ENCODE results near the gene PIP4P1.

Gene PIP4P1

GRCh38 chr14:20435582-20436362 is 25.5 kb downstream of the PIP4P1 start, which contains the start of gene KLHL33:
Gene KLHL33, minus strand, starts transcription at chr14:20436166. Its CDS starts 355 bp downstream, at chr14:20435811.
- no peak for DNase-seq (ENCODE audit: low read depth)

- DNase-seq (ENCODE audit: low read depth) = no peak
Measured at GRCh38 chr14:20434701-20435581, 26.3 kb downstream of the PIP4P1 start.

- DNase-seq (ENCODE audit: low read depth) = no peak
Measured at GRCh38 chr14:20429801-20430669, 31.2 kb downstream of the PIP4P1 start.

GRCh38 chr14:20428802-20429201 is 32.4 kb downstream of the PIP4P1 start:
- no peak for DNase-seq (ENCODE audit: low read depth)

- no peak for DNase-seq (ENCODE audit: low read depth)
Measured at GRCh38 chr14:20428010-20428365, 33.2 kb downstream of the PIP4P1 start.

- no peak for DNase-seq (ENCODE audit: low read depth)
Measured at GRCh38 chr14:20427231-20428009, 33.8 kb downstream of the PIP4P1 start.

GRCh38 chr14:20424851-20425250 is 36.4 kb downstream of the PIP4P1 start:
- DNase-seq (ENCODE audit: low read depth) = no peak

- no peak for DNase-seq (ENCODE audit: low read depth)
Measured at GRCh38 chr14:20422886-20423285, 38.3 kb downstream of the PIP4P1 start.

GRCh38 chr14:20421267-20421666 is 40.0 kb downstream of the PIP4P1 start:
- no peak for DNase-seq (ENCODE audit: low read depth)

- no peak for DNase-seq (ENCODE audit: low read depth)
Measured at GRCh38 chr14:20419419-20419818, 41.8 kb downstream of the PIP4P1 start.

GRCh38 chr14:20418501-20418909 is 42.7 kb downstream of the PIP4P1 start:
- DNase-seq (ENCODE audit: low read depth) = no peak

GRCh38 chr14:20417250-20418186 is 43.7 kb downstream of the PIP4P1 start:
- DNase-seq (ENCODE audit: low read depth) = no peak

GRCh38 chr14:20416223-20416622 is 45.0 kb downstream of the PIP4P1 start:
- no peak for DNase-seq (ENCODE audit: low read depth)

- no peak for DNase-seq (ENCODE audit: low read depth)
Measured at GRCh38 chr14:20415782-20416206, 45.4 kb downstream of the PIP4P1 start.

- no peak for DNase-seq (ENCODE audit: low read depth)
Measured at GRCh38 chr14:20413744-20414082, 47.5 kb downstream of the PIP4P1 start.

- DNase-seq (ENCODE audit: low read depth) = peak; percentile 64
Measured at GRCh38 chr14:20412876-20413743, 48.1 kb downstream of the PIP4P1 start, which contains the start of gene TEP1. Gene TEP1, minus strand, starts transcription at chr14:20413501. Its CDS starts 5,062 bp downstream, at chr14:20408439.

- no peak for DNase-seq (ENCODE audit: low read depth)
Measured at GRCh38 chr14:20412411-20412810, 48.8 kb downstream of the PIP4P1 start.

- DNase-seq (ENCODE audit: low read depth) = no peak
Measured at GRCh38 chr14:20409226-20409625, 52.0 kb downstream of the PIP4P1 start.

Measured in activated T-helper 9 cell treated with anti-CD3 and anti-CD28 coated beads, Interleukin-2, amount 50 U/mL, for 16 hours (primary cell).